ENCODE results near the gene MRPL43.

Gene MRPL43

DNA sequence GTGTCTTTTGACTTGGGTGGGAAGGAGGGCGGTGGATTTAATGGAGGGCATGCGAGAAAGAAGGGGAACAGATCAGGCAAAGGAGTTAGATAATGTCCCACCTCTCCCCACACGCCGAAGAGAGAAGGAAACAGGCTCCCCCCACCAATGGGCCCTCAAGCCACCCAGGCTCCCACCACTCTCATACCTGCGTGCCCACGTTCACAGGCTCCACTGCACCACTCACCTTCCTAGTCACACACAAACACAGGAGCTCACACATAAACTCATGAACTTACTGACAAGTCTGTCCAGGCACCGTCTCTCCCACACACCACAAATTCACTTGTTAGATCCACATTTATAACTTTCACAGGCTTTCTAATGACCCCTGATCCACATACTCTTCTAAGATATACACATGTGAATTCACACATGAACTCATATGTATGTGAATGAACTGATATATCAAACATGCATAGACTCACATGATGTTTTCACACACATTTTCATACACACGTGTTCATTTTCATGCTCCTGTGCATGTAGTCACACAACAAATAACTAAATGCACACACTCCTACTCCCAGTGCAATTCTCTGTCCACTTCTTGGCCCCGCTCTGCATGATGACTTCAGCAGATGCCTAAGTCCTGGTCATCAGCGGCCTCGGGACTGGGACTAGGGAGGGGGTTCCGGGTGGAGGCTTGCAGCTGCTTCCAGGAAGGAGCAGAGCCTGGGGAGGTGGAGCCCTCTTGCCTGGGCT, 13.8 kb upstream of the MRPL43 start:
- no peak for DNase-seq

DNA sequence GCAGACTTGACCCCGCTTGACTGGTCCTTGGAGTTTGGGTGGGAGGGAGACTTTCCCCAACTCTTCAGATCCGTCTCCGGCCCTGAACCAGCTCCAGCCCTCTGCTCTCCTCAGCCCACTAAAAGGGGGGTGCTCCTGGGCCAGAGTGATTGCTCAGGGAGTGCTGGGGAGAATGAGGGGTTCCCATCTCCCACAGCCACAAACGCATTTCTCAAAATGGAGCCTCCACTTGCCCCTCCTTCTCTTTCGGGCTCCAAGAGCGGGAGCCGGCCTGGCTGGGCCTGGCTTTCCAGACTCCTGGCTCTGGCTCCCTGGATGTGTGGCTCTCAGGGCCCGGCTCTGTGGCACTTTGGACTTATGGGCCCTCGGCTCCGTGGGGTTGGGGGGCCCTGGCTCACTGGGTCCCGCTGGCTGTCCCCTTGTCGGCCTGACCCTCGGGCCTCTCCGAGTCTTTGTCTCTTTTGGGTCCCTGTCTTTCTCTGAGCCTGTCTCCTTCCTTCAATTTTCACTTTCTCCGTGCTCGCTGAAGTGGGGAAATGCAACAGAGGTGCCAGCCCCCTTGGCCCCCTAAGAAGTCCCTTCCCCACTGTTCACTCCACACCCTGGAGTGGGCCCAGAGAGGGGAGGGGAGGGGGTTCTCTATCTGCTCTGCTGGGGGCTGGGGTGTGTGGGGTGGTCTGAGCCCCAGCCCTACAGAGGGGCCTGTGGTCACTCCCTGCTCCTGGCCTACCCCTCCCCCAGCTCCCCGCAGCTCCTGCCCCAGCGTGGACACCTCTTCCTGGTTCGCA, 13.0 kb upstream of the MRPL43 start:
- no peak for DNase-seq

DNA sequence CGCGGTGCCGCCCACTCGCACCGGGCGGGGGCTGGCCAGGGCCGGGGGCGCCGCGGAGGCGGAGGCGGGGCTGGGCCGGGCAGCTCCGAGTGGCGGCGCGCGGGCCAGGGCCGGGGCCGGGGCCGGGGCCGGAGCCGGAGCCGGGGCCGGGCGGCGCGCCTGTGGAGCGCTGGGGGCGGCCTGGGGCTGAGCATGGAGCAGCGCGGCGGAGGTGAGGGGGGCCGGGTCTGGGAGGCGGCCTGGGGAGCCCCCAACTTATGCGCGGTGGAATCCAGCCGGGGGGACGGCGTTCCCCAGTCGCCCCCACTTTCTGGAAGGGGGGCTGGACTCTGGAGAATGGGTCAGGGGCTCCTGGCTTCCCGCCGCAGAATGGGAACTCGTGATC, 12.4 kb upstream of the MRPL43 start, which contains the start of gene LZTS2:
LZTS2 (plus strand) TSS at position 67 of the 385 bp plus-strand sequence. CDS start 2,731 bp downstream, outside the sequence.
- DNase-seq = no peak

DNA sequence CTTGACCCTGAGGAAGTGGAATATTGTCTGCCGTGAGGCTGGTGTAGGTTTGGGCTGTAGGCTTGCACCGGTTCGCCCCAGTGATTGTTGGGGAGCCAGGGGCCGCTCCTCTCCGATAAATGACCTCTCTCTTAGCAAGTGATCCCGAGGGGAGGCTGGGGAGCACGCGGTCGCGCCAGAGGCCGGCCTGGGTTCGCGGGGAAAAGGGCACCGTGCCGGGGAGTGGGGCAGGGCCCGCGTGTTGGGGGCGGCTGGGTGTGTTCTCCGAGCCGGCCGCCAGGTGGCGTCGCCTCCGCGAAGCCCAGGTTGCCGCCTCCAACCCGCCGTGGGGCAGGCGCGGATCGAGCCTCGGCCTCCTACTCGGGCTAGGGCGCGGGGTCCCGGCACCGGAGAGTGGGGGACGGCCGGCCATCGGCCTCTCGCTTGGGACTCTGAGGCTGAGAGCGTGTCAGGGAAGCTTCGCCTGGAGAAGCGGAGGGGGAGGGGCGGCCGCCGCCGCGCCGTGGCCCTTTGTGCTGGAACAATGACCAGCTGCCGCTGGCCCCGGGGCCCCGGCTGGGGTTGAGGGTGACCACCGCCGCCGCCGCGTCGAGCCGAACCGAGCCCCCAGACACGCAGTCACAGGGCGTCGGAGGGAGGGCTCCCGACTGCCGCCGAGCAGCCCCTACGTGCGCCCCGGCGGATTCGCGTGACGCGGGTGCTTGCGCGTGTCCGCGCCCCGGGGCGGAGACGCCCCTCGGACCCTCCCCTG, 11.9 kb upstream of the MRPL43 start:
- DNase-seq = peak; percentile 30

DNA sequence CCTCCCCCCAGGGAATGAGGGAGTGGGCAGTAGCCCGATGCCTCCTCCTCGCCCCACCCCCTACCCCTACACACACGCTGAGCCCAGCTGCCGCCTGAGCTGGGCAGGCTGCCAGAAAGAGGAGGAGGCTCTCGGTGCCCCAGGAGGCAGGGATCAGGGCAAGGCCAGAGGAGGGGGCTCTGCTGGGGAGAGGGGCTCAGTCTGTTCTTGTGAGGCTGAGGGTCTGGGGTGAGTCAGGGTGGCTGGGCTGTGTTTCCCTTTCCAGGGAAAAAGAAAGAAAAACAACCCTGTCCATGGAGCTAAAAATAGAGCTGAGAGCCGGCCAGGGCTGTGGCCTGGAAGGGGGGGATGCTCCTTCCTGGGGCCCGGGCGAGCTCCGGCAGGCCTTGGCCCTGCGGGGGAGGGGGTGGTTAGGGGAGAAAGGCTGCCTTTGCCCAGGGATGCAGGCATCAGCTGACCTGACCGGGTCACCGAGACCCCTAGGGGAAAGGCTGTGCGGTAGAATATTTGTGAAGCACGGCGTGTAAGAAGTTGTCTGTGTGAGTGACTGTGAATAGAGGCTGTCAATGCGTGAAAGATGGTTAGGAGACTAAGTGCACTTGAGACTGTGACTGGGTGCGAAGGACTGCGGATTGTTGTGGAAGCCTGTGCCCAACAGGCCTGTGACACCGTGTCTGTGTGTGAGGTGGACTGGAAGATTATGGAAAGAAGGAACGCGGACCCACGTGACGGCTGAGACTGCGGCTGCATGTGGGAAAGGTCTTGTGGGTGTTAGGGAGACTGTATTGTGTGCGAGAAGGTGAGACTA, 11.1 kb upstream of the MRPL43 start:
- DNase-seq = peak; percentile 83

DNA sequence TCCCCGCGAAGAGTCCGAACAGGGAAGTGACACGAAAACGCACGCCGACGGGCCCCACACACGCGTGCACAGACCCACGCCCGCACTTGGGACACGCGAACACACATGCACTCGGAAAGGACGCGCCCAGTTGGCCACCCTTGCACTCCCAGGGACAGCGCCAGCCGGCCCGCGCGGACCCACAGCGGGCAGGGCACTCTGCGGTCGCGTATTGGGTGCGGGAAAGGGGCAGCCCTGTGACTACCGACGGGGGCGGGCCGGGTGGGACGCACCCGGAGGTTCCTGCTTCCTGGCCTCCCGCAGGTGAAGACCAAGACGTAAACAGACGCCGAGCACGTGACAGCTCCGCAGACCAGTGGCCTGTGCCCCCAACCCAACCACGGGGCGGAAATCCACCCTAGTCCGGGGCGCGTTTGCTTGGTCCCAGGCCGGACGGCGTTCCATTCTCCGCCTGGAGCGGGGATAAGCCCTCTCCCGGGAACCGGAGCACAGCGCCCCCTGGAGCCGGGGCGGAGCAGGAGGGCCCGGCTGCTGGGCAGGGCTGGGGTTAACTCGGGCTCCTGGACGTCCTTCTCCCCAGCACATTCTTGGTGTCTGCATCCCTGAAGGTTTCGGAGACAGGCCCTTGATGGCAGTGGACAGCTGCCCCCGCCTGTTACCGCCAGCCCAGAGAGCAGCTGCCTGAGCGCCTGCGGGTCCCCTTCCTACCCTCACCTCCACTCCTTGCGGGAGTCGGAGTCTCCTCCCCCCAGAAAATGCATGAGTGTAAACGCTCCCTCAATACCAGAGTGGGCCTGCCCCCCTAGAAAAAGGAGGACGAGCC, 10.3 kb upstream of the MRPL43 start:
- DNase-seq = peak; percentile 13

DNA sequence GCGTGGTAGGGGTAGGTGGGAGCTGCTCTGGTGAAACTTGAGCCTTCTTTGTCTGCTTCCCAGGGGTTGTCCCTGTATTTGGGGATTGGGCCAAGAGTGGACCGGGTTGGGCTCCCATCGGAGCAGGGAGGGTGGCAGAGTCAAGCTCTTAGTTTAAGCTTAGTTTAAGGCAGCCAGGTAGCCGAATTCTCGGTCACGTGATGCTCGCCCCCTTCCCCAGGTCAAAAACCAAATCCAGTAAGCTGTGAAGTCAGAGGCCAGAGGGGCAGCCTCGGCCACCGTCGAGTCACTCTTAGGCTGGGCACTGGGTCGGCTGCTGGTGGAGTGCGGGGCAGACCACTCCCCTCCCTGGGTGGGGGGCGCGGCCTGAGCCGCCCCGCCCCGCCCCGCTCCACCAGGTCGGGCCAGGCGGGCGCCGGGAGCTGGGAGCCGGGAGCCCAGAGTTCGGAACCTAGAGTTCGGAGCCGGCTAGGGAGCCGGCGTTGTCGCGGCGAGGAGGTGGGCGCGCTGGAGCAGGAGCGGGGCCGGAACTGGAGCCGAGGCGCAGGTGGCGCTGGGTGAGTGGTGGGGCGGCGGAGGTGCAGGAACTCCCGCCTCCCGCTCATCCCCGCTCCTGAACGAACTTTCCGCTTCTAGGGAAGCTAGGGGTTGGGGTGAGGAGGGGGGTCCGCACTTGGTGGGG, 9.5 kb upstream of the MRPL43 start:
- no peak for DNase-seq

DNA sequence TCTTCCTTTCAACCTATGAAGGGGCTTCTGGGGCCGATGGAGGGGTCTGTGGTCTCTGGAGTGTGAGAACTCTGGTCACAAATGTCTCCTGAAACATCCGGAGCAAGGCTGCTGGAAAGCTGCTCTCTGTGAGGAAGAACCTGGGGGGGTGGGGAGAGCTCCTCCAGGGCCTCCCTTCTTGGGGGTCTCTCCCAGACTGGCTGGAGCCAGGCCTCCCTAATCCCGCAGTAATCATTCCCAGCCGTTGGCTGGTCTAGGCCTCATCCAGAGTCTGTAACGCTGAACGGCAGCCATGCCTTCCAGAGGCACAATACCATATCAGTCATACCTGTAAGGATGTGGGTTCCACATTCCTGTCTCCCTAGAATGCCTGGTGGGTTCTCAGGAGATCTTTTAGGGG, 7.9 kb upstream of the MRPL43 start:
- no peak for DNase-seq

DNA sequence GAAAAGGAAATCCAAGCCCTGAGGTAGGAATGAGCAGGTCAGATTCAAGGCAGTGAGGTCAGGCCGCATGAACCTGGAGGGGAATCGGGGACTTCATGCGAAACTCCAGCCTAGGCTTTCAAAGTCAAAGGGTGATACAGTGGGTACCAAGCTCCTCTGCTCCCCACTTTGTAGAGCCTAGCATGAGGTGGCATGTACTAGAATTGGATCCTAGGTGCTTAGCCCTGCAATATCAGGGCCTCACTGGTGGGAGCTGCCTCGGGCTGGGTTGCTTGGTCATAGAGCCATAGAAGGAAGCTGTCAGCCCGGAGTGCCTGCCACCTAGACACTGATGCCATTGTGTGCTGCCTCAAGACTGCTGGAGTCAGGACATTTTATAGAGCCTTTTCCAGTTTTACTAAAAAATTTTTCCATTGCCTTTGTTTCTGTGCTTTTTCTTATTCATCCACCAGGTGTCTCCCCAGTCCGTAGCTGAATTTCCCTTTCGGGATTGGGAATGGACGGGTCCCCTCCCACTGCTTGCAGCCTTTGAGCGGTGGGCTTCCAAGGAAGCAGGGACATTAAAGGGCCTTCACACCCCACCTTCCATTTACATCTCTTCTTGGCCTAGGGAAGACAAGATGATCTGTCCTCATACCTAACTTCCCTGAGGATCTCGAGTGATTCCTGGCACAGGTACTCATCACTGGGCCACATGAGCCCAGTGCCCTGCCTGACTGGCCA, 6.8 kb upstream of the MRPL43 start:
- no peak for DNase-seq

DNA sequence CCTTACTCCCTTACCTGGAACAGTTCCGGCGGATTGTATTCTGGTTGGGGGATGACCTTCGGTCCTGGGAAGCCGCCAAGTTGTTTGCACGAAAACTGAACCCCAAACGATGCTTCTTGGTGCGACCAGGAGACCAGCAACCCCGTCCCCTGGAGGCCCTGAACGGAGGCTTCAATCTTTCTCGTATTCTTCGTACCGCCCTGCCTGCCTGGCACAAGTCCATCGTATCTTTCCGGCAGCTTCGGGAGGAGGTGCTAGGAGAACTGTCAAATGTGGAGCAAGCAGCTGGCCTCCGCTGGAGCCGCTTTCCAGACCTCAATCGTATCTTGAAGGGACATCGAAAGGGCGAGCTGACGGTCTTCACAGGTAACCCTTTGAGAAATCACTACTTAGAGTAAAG, 1.8 kb upstream of the MRPL43 start:
- DNase-seq = no peak

DNA sequence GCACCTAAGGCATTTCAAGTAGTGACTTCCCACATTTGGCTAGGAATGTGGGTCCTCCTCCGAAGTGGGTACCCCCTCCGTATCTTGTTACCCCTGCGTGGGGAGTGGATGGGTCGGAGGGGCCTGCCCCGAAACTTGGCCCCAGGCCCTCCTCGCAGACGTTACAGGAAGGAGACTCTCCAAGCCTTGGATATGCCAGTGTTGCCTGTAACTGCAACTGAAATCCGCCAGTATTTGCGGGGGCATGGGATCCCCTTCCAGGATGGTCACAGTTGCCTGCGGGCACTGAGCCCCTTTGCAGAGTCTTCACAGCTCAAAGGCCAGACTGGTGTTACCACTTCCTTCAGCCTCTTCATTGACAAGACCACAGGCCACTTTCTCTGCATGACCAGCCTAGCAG, 869 bp upstream of the MRPL43 start:
- no peak for DNase-seq

DNA sequence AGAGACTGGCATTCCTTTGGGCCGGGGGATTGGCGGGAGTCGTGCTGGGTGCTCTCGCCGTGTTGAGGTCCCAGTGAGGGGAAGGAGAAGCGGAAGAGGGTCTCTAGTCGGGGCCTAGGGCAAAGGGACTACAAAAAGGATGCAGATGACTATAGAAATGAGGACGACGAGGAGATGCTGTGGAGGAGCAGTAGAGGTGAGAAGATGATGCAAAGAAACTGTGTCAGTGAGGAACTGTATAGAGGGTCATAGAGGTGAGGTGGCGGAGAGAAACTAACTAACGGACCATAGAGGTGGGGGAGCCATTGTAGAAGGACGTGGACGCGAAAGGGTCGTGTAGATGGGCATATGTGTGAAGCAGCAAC, 370 bp upstream of the MRPL43 start:
- no peak for DNase-seq

DNA sequence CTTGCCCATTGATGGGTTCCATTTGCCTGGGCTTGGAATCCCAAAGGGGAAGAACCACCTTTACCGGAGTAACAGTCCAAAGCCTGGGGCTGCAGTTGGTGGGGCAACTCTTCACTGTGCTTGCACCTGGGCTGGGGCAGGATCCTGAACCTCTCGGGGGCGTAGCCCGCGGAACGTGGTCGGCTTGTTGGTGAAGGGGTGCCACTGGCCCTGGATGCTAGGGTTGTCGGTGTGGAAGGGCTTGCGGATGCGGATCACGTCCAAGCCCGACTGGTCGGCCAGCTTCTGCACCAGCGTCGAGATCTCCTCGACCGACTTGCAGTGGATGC, 710 bp downstream of the MRPL43 start:
- DNase-seq = no peak

DNA sequence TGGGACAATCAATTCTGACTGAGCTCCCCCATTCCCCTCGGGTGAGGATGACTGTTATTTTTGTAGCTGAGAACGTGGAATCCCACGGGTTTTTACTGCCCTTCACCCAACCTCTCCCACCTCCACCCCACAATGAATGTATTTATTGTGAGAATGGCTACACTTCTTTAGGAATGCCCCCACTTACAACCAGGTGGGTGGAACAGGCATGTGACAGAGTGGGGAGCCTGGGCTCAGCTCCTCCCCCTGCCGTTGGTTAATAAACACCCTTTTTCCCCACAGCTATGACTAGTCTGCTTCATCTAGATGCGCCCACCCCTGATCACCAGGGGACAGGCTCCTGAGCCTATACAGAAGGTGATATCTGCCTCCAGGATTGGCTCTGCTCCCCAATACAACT, 2.0 kb downstream of the MRPL43 start:
- no peak for DNase-seq

DNA sequence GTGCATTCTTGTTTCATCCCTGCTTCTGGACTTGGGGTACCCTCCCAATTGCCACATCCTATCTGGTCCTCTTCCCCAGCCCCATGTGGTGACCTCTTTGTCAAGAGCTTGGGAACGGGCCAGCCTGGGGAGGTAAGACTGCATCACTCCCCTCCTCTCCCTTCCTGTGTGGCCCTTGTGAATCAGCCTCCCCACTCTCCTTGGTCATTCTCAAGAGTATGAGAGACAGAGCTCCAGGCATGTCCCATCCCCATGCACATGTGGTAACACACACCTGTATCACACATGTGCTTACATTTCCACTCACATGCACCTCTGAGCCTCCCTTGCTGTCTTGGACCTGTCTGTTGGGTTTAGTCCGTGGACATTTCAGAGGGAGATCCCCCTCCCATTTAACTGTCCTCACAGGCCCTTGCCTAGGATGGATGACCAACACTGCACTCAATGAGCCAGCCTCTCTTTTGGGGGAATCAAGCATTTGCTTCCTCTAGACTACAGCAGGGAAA, 2.6 kb downstream of the MRPL43 start:
- no peak for DNase-seq

DNA sequence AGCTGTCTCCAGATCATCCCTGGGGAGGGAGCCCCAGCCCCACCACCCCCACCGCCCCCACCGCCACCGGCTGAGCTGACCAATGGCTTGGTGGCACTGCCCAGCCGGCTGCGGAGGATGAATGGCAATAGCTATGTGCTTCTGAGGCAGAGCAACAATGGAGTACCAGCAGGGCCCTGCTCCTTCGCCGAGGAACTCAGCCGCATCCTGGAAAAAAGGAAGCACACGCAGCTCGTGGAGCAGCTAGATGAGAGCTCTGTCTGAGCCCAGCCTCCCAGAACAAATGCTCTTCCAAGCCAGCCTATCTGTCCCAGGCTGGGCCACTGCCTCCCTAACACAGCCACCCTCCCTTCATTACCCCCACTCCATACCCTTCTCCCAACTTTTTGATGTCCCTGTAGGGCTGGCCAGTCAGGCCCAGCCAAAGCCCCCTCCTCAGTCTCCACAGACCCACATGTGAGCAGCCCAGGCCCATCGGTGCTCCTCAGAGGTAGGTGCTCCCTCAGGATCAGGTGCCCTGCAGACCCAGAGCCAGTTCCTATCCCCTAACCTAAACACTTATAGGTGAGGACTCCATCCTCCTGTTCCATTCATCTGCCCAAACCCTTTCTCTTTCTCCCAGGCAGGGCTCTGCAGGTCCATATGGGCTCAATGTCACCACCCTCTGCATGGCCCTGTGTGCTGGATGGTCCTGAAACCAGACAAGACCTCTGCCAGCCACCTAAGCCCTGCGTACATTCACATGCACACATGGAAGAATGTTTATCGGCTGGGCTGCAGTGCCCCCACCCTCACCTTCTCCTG, 3.2 kb downstream of the MRPL43 start:
- no peak for DNase-seq

DNA sequence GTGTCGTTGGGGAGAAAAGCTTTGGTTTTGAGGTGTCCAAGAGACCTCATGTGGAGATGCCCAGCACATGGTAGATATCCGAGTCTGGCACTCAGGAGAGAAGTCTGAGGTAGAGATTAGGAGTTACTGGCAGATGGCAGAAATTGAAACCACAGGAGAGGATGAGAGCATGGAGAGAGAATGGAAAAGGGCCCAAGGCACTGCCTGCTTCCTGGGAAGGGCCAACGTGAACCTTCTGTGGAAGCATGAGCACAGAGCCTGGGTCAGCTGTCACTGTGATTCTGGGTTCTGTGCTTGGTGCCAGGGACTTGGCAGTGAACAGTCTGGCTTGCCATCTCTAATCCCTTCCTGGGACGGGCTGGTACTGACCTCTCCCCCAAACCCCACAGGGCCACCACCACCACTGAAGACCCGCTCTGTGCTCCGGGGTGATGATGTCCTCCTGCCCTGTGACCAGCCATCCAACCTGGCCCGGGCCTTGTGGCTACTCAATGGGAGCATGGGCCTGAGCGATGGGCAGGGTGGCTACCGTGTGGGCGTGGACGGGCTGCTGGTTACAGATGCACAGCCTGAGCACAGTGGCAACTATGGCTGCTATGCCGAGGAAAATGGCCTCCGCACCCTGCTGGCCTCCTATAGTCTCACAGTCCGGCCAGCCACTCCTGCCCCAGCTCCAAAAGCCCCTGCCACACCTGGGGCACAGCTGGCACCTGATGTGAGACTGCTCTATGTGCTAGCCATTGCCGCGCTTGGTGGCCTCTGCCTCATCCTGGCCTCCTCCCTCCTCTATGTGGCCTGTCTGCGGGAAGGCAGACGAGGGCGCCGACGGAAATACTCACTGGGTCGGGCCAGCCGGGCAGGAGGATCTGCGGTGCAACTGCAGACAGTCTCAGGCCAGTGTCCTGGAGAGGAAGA, 4.1 kb downstream of the MRPL43 start:
- no peak for DNase-seq

DNA sequence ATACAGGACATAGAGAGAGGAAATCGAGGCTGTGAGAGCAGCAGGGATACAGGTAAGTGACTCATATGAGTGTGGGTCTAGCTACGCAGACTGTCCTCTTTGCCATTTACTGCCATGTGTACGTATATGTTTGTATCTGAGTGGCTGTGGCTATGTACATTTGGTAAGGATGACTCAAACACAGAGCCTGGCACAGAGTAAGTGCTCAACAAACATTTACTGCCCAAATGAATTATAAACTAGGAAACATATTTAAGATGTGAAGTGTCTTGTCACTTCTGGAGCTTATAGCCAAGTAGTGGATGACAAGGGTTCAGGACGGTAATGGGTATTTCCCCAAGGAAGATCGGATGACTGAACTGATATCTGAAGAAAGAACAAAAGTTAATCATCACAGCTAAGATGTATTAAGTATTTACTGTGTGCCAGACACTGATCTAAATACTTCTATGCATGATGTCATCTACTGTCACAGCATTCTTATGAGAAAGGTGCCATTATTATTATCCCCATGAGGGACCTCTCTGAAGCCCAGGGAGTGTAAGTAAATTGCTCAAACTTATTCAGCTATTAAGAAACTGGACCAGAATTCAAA, 6.0 kb downstream of the MRPL43 start:
- DNase-seq = no peak
